GM12878 (cell line): ENCODE measurements around the gene EEFSEC. TPM values are rescaled to one million over a fixed set of nuclear protein-coding genes. Genes with fewer than 3 reads are reported as not detected.

Experiments used
- ATAC-seq: fragments of 200-7000 bp; cut with Tn5 transposase; 3 replicates; pipeline ENCODE4 v1.9.1; 2020; ENCODE audit warnings: mild to moderate bottlenecking, moderate library complexity
- BruUV-seq: library from RNA; stranded (reverse); fragments of 400-500 nt; replicated peaks from 2 replicates; lab custom pipeline; 2021; lab: Mats Ljungman, UMichigan
- CTCF ChIA-PET: fragments of 300-600 bp; sonication (Branson Sonifier 250); formaldehyde crosslinking; extraction: SDS; loops from one replicate; lab custom pipeline; 2021; ENCODE audit warnings: inconsistent platforms; lab: Yijun Ruan, JAX
- POLR2A ChIA-PET: fragments of 350-600 bp; formaldehyde crosslinking; extraction: SDS; loops from one replicate; lab custom pipeline; 2021; ENCODE audit warnings: inconsistent platforms; lab: Charles Lee
- RAD21 ChIA-PET: fragments of 300-600 bp; sonication (Branson Sonifier 250); formaldehyde crosslinking; loops from one replicate; lab custom pipeline; 2023; ENCODE audit warnings: antibody characterized with exemption; ENCODE audit not compliant: unreplicated experiment; lab: Charles Lee
- SMC1A ChIA-PET: fragments of 300-600 bp; sonication (Branson Sonifier 250); formaldehyde crosslinking; loops from one replicate; lab custom pipeline; 2023; ENCODE audit not compliant: unreplicated experiment, uncharacterized antibody; lab: Charles Lee
- DNase-seq: peaks from one replicate; pipeline ENCODE4 v3.0.0-alpha.2; 2011; ENCODE audit warnings: low read depth, low spot score
- FAIRE-seq: peaks from 3 replicates; lab custom pipeline; 2011; peaks lifted over from hg19 to GRCh38; lab: Jason Lieb, UNC
- H2AFZ ChIP-seq: 2 replicates; pipeline ENCODE4 v1.6.0; 2011; ENCODE audit warnings: low read depth, low read length, control low read depth; ENCODE audit not compliant: control insufficient read depth
- H3K27ac ChIP-seq: 2 replicates; pipeline ENCODE4 v1.5.1; 2011; ENCODE audit warnings: control low read depth; ENCODE audit not compliant: control insufficient read depth, insufficient read depth
- H3K27me3 ChIP-seq, 2 experiments: replicated peaks in 1 of 2; 2 replicates each; pipeline versions ENCODE4 v1.6.0 to v1.6.1; 2011; ENCODE audit warnings: low read length in 1 of 2; ENCODE audit not compliant: control insufficient read depth in 2 of 2, insufficient read depth in 2 of 2
- H3K36me3 ChIP-seq, 2 experiments: 2 replicates each; pipeline ENCODE4 v1.5.1; 2011; ENCODE audit warnings: low read length in 1 of 2; ENCODE audit not compliant: control insufficient read depth in 2 of 2, insufficient read depth in 2 of 2
- H3K4me1 ChIP-seq: 2 replicates; pipeline ENCODE4 v1.6.1; 2011; ENCODE audit warnings: mild to moderate bottlenecking, low read length, moderate library complexity, mixed read lengths; ENCODE audit not compliant: control insufficient read depth, insufficient read depth
- H3K4me2 ChIP-seq: 2 replicates; pipeline ENCODE4 v1.6.0; 2011; ENCODE audit warnings: control low read depth; ENCODE audit not compliant: control insufficient read depth, insufficient read depth
- H3K4me3 ChIP-seq: fragments of 200-600 bp; sonication (generic); 2 replicates; pipeline ENCODE4 v1.5.1; 2016
- H3K79me2 ChIP-seq: 2 replicates; pipeline ENCODE4 v1.6.0; 2011; ENCODE audit warnings: low read length; ENCODE audit not compliant: control insufficient read depth, insufficient read depth
- H3K9ac ChIP-seq: 2 replicates; pipeline ENCODE4 v1.8.0; 2011; ENCODE audit warnings: low read length, control low read depth, mixed read lengths; ENCODE audit not compliant: control insufficient read depth, insufficient read depth
- H3K9me3 ChIP-seq: replicated peaks from 3 replicates; pipeline ENCODE4 v1.5.1; 2011; ENCODE audit warnings: mild to moderate bottlenecking, low read length; ENCODE audit not compliant: control insufficient read depth, insufficient read depth
- H4K20me1 ChIP-seq: 2 replicates; pipeline ENCODE4 v1.6.0; 2011; ENCODE audit not compliant: control insufficient read depth, insufficient read depth
- BCL11A ChIP-seq: IDR thresholded peaks from 2 replicates; pipeline ENCODE4 v1.6.1; 2011; ENCODE audit warnings: low read depth, low read length
- BHLHE40 ChIP-seq, 2 experiments: fragments of 450-650 bp in 1 of 2; IDR thresholded peaks; 2 replicates each; pipeline ENCODE4 v1.6.1; 2011 to 2017; ENCODE audit warnings: low read depth in 2 of 2, borderline replicate concordance in 1 of 2, improper control_type of control experiment in 1 of 2, low read length in 1 of 2, mild to moderate bottlenecking in 1 of 2
- BMI1 ChIP-seq: fragments of 450-650 bp; IDR thresholded peaks from 2 replicates; pipeline ENCODE4 v1.6.1; 2016; ENCODE audit warnings: mild to moderate bottlenecking, moderate library complexity, borderline replicate concordance
- CHD1 ChIP-seq: IDR thresholded peaks from 2 replicates; pipeline ENCODE4 v1.6.1; 2012; ENCODE audit warnings: low read depth, low read length, improper control_type of control experiment
- CREB1 ChIP-seq: IDR thresholded peaks from 2 replicates; pipeline ENCODE4 v1.6.1; 2012; ENCODE audit warnings: low read depth, mild to moderate bottlenecking, inconsistent platforms
- CREM ChIP-seq: IDR thresholded peaks from 2 replicates; pipeline ENCODE4 v1.6.1; 2014; ENCODE audit warnings: antibody characterized with exemption, low read depth
- DPF2 ChIP-seq: fragments of 450-650 bp; IDR thresholded peaks from 2 replicates; pipeline ENCODE4 v1.6.1; 2017; ENCODE audit warnings: mild to moderate bottlenecking
- FOXK2 ChIP-seq: fragments of 450-650 bp; IDR thresholded peaks from 2 replicates; pipeline ENCODE4 v1.6.1; 2017; ENCODE audit warnings: mild to moderate bottlenecking, moderate library complexity
- HCFC1 ChIP-seq: fragments of 150-350 bp; IDR thresholded peaks from 2 replicates; pipeline ENCODE4 v1.6.1; 2014; ENCODE audit warnings: low read length
- KDM1A ChIP-seq: fragments of 200-600 bp; sonication (generic); IDR thresholded peaks from 2 replicates; pipeline ENCODE4 v1.6.1; 2016; ENCODE audit warnings: borderline replicate concordance
- MLLT1 ChIP-seq: fragments of 450-650 bp; IDR thresholded peaks from 2 replicates; pipeline ENCODE4 v1.6.1; 2016; ENCODE audit warnings: mild to moderate bottlenecking
- MYB ChIP-seq: fragments of 150-350 bp; IDR thresholded peaks from 2 replicates; pipeline ENCODE4 v1.6.1; 2014; ENCODE audit warnings: mild to moderate bottlenecking, low read depth, low read length, borderline replicate concordance
- PKNOX1 ChIP-seq: fragments of 450-650 bp; IDR thresholded peaks from 2 replicates; pipeline ENCODE4 v1.6.1; 2016; ENCODE audit warnings: mild to moderate bottlenecking
- POLR2AphosphoS5 ChIP-seq: IDR thresholded peaks from 2 replicates; pipeline ENCODE4 v1.6.1; 2011; ENCODE audit warnings: mild to moderate bottlenecking, low read length, inconsistent platforms
- RCOR1 ChIP-seq: conservative IDR thresholded peaks from 2 replicates; pipeline ENCODE4 v1.6.1; 2012; ENCODE audit warnings: low read depth, low read length, improper control_type of control experiment
- RELB ChIP-seq: fragments of 450-650 bp; IDR thresholded peaks from 2 replicates; pipeline ENCODE4 v1.6.1; 2017; ENCODE audit warnings: low read depth, mild to moderate bottlenecking, moderate library complexity
- SMAD5 ChIP-seq: IDR thresholded peaks from 2 replicates; pipeline ENCODE4 v1.6.1; 2016; ENCODE audit warnings: antibody characterized with exemption, low read depth
- TCF12 ChIP-seq: IDR thresholded peaks from 2 replicates; pipeline ENCODE4 v1.6.1; 2011; ENCODE audit warnings: low read depth, mild to moderate bottlenecking, low read length
- USF2 ChIP-seq: IDR thresholded peaks from 2 replicates; pipeline ENCODE4 v1.6.1; 2011; ENCODE audit warnings: low read depth, low read length, improper control_type of control experiment, borderline replicate concordance
- YY1 ChIP-seq: IDR thresholded peaks from 2 replicates; pipeline ENCODE4 v1.6.1; 2011; ENCODE audit warnings: low read depth, mild to moderate bottlenecking, low read length
- ZNF217 ChIP-seq: fragments of 450-650 bp; IDR thresholded peaks from 2 replicates; pipeline ENCODE4 v1.6.1; 2017; ENCODE audit warnings: antibody characterized with exemption, mild to moderate bottlenecking
- ZNF622 ChIP-seq: fragments of 450-650 bp; IDR thresholded peaks from 2 replicates; pipeline ENCODE4 v1.6.1; 2017; ENCODE audit warnings: mild to moderate bottlenecking, inconsistent platforms
- WGBS: methylation state at CpG from one replicate; pipeline ENCODE4 v1.1.6; 2016; ENCODE audit warnings: low lambda C conversion rate; ENCODE audit not compliant: insufficient replicate concordance, insufficient coverage; ENCODE audit errors: missing lambda C conversion rate; 5-methylcytosine and 5-hydroxymethylcytosine counted together
- in situ Hi-C: fragments of 300-500 bp; cut with MboI; formaldehyde crosslinking; loops from 9 replicates; pipeline ENCODE4 v1.14.3; 2018; ENCODE audit warnings: mixed read lengths
- intact Hi-C: fragments of 100-400 bp; cut with micrococcal nuclease; formaldehyde crosslinking; loops from one replicate; pipeline ENCODE4 v1.14.2; 2022; ENCODE audit not compliant: unreplicated experiment
- polyA plus RNA-seq, 11 experiments: library from polyadenylated mRNA; depleted of rRNA in 4 of 11; unstranded in 6 of 11; stranded (reverse) in 5 of 11; fragments of >200 nt; fragmentation: Nextera tagmentation in 4 of 11; fragmentation: Illumina TruSeq in 1 of 11; extraction: Ambion mirVana in 4 of 11; extraction: Trizol in 1 of 11; gene quantifications; 1 replicate in 1 of 11; 2 replicates in 10 of 11; pipeline versions ENCODE4 v1.2.1 to v1.2.3, GENCODE V29; 2011 to 2016; ENCODE audit warnings: inconsistent platforms in 2 of 11, missing spikeins in 2 of 11, low read depth in 1 of 11
- total RNA-seq, 4 experiments: library from RNA; depleted of rRNA in 3 of 4; stranded (reverse); fragments of >200 nt in 3 of 4; fragmentation: Illumina TruSeq in 1 of 4; extraction: Trizol in 1 of 4; gene quantifications; 2 replicates each; pipeline versions ENCODE4 v1.2.1 to v1.2.3, GENCODE V29; 2013 to 2021

The EEFSEC gene
- total and polyA plus RNA-seq, 10 of the 15 experiments (the other 5 are each of a cell fraction or from before 2014, with no cell fraction given), result 0.29 to 29.1 (median 16.1) TPM

- intact Hi-C loops, result no loop called here
- Histone ChIP-seq H3K4me3 (no peak overlapping the region), H3K79me2 (no peaks in the 10 kb centered on the region), H3K4me1 (peaks cover 25% of the 10 kb centered on the region), H3K4me2 (no peak overlapping the region), H3K36me3 (no peaks in the 10 kb centered on the region), H4K20me1 (no peaks in the 10 kb centered on the region), H2AFZ (no peak overlapping the region), H3K9me3 (no peaks in the 10 kb centered on the region), H3K27ac (peak overlapping the region; percentile 59), H3K27me3 (no peaks in the 10 kb centered on the region), H3K9ac (no peak overlapping the region)
- DNase-seq, result peak; percentile 37
- 40% methylated on average over 5 of the region's 5 CpGs for WGBS
- POLR2A ChIA-PET, result interaction anchor here (0.6 kb wide), 1 partner anchor 852 kb away, joined by 3 read pairs; no protein-coding TSS in a partner anchor
- SMC1A ChIA-PET, result no interaction called here
- peak; percentile 87 for ATAC-seq
- CTCF ChIA-PET, result no interaction called here
- no TSS peak for BruUV-seq
- no peak for FAIRE-seq
- RAD21 ChIA-PET, result no interaction called here
- in situ Hi-C loops, result no loop called here
- TF ChIP-seq MYB (no peak), CHD1 (no peak), PKNOX1 (0 out of 2 replicates have a peak, but pooled peaks have one; percentile 8), BMI1 (no peak), SMAD5 (no peak), CREM (no peak), CREB1 (no peak), POLR2AphosphoS5 (peak; percentile 33; the same call in 1 of the 2 replicates), KDM1A (no peak), DPF2 (no peak), BHLHE40 (IDR thresholded peaks at IDR 0.05; ENCODE audit: borderline replicate concordance in 1 of 2, low read depth in 2 of 2, low read length in 1 of 2) (peak in 1 of 2 experiments; percentile 51; a peak in 2 of 4 replicates), FOXK2 (no peak), BCL11A (no peak), HCFC1 (no peak), RELB (peak; percentile 81), TCF12 (no peak), USF2 (no peak; the same call in 1 of the 2 replicates), ZNF622 (no peak), RCOR1 (no peak), MLLT1 (no peak), ZNF217 (no peak), YY1 (0 out of 2 replicates have a peak, but pooled peaks have one; percentile 21)
Observed at GRCh38 chr3:128372281-128372680, 219.0 kb downstream of the EEFSEC start.
